GM18526 (cell line): ENCODE results near the gene MRPL22.

Source experiments
- POLR2A ChIP-seq: IDR thresholded peaks from 3 replicates; pipeline ENCODE4 v1.6.1; 2011; ENCODE audit not compliant: insufficient read length; ENCODE audit errors: extremely low read depth

The MRPL22 gene

DNA sequence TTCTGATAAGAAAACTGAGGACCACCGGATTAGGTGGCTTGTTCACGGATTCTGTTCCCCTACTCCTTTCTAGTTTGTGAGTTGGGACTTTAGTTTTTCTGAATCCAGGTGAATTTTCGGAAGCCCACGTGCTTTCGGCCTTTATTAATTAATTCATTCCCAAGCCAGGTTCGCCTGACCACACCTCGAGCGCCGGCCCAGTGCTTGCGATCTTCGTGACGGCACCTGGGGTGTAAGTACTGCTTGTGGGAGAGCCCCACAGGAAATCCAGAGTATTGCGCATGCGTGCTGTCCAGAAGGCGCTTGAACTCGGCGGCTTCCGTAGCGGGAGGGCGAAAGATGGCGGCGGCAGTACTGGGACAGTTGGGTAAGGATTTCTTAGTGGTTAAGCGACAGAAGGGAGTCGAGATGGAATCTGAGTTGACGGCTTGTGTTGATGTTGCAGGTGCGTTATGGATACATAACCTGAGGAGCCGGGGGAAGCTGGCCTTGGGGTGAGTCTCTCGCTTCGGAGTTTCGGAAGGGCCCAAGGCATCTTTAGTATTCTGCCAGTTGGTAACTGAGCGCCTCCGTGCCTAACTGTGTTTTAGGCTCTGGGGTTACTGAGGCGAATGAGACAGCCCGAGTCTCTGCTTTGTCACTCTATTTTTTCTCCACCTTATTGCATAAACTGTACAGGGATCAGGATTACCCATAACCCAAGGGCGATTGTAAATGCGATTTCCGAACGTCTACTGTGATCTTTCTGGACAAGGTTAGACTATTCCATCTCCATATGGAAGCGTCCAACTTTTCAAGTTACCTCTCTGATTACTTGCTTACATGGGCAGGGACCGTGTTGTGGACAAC is at the start of gene MRPL22:
MRPL22 (plus strand) TSS at position 302 of the 849 bp plus-strand sequence; CDS start at position 340, 38 bp downstream.
- TF ChIP-seq POLR2A: peak; percentile 77

- TF ChIP-seq POLR2A: no peak
Observed at GRCh38 chr5:154892369-154892771, 48.5 kb upstream of the MRPL22 start.

DNA sequence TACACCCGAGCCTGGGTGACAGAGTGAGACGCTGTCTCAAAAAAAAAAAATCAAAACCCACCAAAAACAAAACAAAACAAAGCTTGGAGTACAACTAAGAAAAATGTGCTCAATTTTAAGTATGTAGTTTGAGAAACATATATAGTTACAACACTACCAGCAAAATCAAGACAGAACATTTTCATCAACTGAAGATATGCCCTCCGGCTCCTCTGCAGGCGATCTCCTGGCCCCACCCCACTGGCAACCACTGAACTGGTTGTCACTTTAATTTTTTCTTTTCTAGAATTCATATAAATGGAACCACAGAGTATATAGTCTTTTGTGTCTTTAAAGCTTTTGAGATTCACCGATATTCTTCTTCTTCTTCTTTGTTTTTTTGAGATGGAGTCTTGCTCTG is 47.5 kb upstream of the MRPL22 start:
- TF ChIP-seq POLR2A: no peak

- no peak for TF ChIP-seq POLR2A
Observed at GRCh38 chr5:154895606-154896561, 45.0 kb upstream of the MRPL22 start.

- TF ChIP-seq POLR2A: no peak
Observed at GRCh38 chr5:154896562-154897165, 44.2 kb upstream of the MRPL22 start.

GRCh38 chr5:154898210-154898609 is 42.7 kb upstream of the MRPL22 start:
- no peak for TF ChIP-seq POLR2A

GRCh38 chr5:154899151-154899816 is 41.6 kb upstream of the MRPL22 start:
- TF ChIP-seq POLR2A: no peak

DNA sequence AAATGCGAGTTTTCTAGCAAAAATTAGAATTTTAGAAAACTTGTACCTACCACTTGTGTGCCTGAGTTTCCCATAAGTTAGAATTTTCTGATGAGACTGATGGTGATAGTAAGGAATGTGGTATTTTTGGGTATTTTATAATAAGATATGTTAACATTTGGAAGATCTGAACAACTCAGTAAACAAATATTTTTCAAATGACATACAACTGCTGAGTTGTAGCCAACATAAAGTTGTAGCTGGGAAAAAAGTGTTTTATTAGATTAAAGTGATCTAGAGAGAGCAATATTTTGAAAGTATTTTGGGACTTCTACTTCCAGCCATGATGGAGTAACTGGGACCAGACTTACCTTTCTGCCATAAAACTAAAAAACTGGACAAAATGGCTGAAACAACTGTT is 40.8 kb upstream of the MRPL22 start:
- no peak for TF ChIP-seq POLR2A

DNA sequence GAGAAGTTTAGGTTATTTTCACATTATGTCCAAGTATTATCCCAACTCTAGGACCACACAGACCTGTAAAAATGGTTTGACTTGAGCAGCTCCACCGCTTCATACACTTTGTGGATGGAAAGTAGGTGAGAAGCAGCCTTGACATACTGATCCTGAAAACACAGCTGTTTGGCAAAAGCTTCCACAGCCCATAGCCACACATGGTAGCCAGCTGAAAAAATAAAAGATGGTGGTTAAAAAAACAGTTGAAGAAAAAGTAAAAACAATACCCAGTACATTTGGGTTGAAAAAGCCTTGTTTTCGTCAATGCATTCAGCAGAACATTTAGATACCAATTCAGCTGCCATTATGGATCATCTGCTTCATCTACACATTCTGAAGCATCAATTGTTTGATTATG is 39.6 kb upstream of the MRPL22 start:
- no peak for TF ChIP-seq POLR2A

DNA sequence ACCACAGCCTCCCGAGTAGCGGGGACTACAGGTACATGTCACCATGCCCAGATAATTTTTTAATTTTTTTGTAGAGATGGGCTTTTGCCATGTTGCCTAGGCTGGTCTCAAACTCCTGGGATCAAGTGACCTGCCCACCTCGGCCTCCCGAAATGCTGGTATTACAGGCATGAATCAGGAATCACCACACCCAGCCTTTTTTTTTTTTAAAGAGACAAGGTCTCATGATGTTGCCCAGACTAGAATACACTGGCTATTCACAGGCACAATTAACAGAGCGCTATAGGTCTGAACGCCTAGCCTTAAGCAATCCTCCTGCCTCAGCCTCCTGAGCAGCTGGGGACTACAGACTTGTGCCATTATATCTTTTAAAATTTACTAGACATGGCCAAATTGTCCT is 39.0 kb upstream of the MRPL22 start:
- no peak for TF ChIP-seq POLR2A

DNA sequence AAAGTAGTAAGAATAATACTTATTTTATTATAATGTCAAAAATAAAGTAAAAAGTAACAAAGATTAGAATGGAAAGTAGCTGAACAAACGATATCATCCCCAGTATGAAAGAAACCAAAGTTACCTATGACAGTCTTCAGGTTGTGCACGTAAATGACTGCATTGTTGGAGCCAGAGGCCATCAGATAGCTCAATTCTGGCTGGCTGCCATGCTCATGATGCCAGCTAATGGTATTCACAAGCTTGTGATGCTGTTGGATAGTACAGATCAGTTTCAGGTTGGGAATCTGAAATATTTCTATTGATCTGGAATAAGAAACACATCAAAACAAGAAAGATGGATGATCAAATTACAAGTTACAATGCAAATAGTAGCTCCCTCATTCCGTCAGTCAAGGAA is 24.0 kb upstream of the MRPL22 start:
- TF ChIP-seq POLR2A: no peak

DNA sequence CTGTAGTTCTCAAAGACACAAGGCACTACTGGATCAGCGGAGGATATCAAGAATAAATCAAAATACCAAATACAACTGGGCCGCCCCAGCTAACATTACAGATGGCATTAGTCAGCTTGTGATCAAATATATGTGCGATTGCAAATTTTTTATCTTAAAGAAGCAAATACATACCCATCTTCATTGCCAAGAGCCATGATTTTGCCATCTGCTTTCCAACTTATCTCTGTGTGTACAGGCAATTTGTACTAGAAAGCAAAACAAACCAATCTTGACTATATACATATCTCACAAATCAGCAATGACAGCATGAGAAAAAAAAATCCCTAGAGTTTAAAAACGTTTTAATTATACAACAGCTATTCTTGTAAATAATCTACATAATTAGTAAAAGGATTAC is 23.1 kb upstream of the MRPL22 start:
- no peak for TF ChIP-seq POLR2A

DNA sequence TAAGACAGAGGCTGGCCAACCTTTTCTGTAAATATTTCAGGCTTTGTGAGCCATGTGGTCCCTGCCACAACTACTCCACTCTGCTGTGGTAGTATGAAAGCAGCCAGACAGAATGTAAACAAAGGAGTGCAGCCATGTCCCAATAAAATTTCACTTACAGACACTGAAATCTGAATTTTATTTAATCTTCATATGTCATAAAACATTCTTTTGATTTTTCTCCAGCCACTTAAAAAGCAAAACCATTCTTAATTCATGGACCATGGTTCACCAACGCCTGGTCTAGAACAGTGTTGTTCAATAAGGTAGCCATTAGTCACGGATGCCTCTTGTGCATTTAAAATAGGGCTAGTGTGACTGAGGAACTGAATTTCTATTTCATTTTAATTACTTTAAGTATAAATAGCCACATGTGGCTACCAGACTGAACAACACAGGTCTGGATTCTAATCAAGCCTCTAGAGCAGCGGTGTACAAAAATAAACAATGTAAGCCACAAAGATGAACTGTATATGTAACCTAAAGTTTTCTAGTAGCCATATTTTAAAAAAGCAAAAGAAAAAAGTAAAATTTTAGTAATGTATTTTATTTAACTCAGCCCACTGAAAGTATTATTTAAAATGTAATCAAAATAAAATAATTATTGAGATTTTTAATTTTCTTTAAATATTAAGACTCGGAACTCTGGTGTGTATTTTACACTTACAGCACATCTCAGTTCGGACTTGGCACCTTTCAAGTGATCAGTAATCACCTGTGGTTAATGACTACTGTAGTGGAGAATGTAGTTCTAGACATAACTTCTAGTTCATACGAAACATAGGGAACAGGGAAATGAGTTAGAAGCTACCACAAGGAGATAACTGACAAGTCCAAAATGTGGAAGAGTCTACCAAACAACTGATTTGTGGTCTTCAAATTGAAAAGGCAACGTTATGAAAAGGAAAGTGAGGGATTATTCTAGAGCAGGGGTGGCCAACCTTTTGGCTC is 17.1 kb upstream of the MRPL22 start:
- no peak for TF ChIP-seq POLR2A

GRCh38 chr5:154933537-154933936 is 7.3 kb upstream of the MRPL22 start:
- no peak for TF ChIP-seq POLR2A

GRCh38 chr5:154934881-154935280 is 6.0 kb upstream of the MRPL22 start:
- no peak for TF ChIP-seq POLR2A
